ENCODE measurements around the gene CT47C1. TPM values are rescaled to one million over a fixed set of nuclear protein-coding genes. Genes with fewer than 3 reads are reported as not detected.

Gene CT47C1
- polyA plus RNA-seq, 4 donors = not detected

- no peak overlapping the region for H3K27ac ChIP-seq (ENCODE audit: low read depth in 1 of 3, low read length in 2 of 3)
- no peaks in the 10 kb centered on the region for H3K4me1 ChIP-seq (ENCODE audit: control insufficient read depth in 3 of 3, insufficient read depth in 2 of 3, low read depth in 1 of 3, low read length in 2 of 3)
- no peaks in the 10 kb centered on the region for H3K36me3 ChIP-seq (ENCODE audit: control insufficient read depth in 3 of 3, insufficient read depth in 2 of 3, low read depth in 1 of 3, low read length in 3 of 3)
- no peak overlapping the region for H3K4me3 ChIP-seq (ENCODE audit: low read depth in 1 of 3, low read length in 3 of 3)
- H3K9me3 ChIP-seq (ENCODE audit: control insufficient read depth in 2 of 2, insufficient read depth in 1 of 2, low read depth in 1 of 2, low read length in 1 of 2) = no peaks in the 10 kb centered on the region
- no peak for DNase-seq
- H3K27me3 ChIP-seq (ENCODE audit: control insufficient read depth in 3 of 3, insufficient read depth in 3 of 3, low read length in 3 of 3) = no peaks in the 10 kb centered on the region
- no peak for FAIRE-seq
Observed at GRCh38 chrX:119107206-119107605, 34.4 kb downstream of the CT47C1 start.

GRCh38 chrX:119118780-119119395 is 46.1 kb downstream of the CT47C1 start:
- DNase-seq (peak; percentile 22 to 33), FAIRE-seq (no peak)
- no peaks in the 10 kb centered on the region for H3K4me1 ChIP-seq (ENCODE audit: control insufficient read depth in 3 of 3, insufficient read depth in 2 of 3, low read depth in 1 of 3, low read length in 2 of 3)
- H3K27ac ChIP-seq (ENCODE audit: low read depth in 1 of 3, low read length in 2 of 3) = no peak overlapping the region
- H3K4me3 ChIP-seq (ENCODE audit: low read depth in 1 of 3, low read length in 3 of 3) = no peak overlapping the region
- 8 to 12% (median 11%) methylated on average over 6 of the region's 6 CpGs for WGBS, 3 donors
- H3K36me3 ChIP-seq (ENCODE audit: control insufficient read depth in 3 of 3, insufficient read depth in 2 of 3, low read depth in 1 of 3, low read length in 3 of 3) = no peaks in the 10 kb centered on the region
- H3K27me3 ChIP-seq (ENCODE audit: control insufficient read depth in 3 of 3, insufficient read depth in 3 of 3, low read length in 3 of 3) = no peaks in the 10 kb centered on the region
- no peaks in the 10 kb centered on the region for H3K9me3 ChIP-seq (ENCODE audit: control insufficient read depth in 2 of 2, insufficient read depth in 1 of 2, low read depth in 1 of 2, low read length in 1 of 2)

- 77 to 95% (median 85%) methylated on average over 1 of the region's 1 CpG for WGBS, 3 donors
- Histone ChIP-seq H3K9me3 (ENCODE audit: control insufficient read depth in 2 of 2, insufficient read depth in 1 of 2, low read depth in 1 of 2, low read length in 1 of 2) (no peaks in the 10 kb centered on the region), H3K4me3 (ENCODE audit: low read depth in 1 of 3, low read length in 3 of 3) (no peak overlapping the region), H3K36me3 (ENCODE audit: control insufficient read depth in 3 of 3, insufficient read depth in 2 of 3, low read depth in 1 of 3, low read length in 3 of 3) (no peaks in the 10 kb centered on the region), H3K27ac (ENCODE audit: low read depth in 1 of 3, low read length in 2 of 3) (no peak overlapping the region), H3K4me1 (ENCODE audit: control insufficient read depth in 3 of 3, insufficient read depth in 2 of 3, low read depth in 1 of 3, low read length in 2 of 3) (no peaks in the 10 kb centered on the region), H3K27me3 (ENCODE audit: control insufficient read depth in 3 of 3, insufficient read depth in 3 of 3, low read length in 3 of 3) (no peaks in the 10 kb centered on the region)
- DNase-seq (peak in 1 of 2 donors; percentile 1), FAIRE-seq (no peak)
Observed at GRCh38 chrX:119121341-119121740, 48.5 kb downstream of the CT47C1 start.

Other genes starting within 250 kb of the CT47C1 start
- 1 to 10 TPM in 1 of 4 donors, under 1 TPM in 1, not detected in 2; 0.25 to 1.8 TPM for gene ZCCHC12, start 249.2 kb upstream of the CT47C1 start, polyA plus RNA-seq
- gene LONRF3, start 98.4 kb upstream of the CT47C1 start, polyA plus RNA-seq = 1 to 10 TPM; 2.0 to 3.4 (median 2.3) TPM
- under 1 TPM in 1 of 4 donors, not detected in 3; 0.07 TPM for gene KIAA1210, start 54.8 kb downstream of the CT47C1 start, polyA plus RNA-seq
- gene PGRMC1, start 163.3 kb downstream of the CT47C1 start, polyA plus RNA-seq = 100 to 1,000 TPM in 3 of 4 donors, 10 to 100 TPM in 1; 97.0 to 295 (median 109) TPM

Data from small intestine (tissue), 7 donors.